Coronary artery (tissue), 2 donors: ENCODE results near the gene KCNAB2.

Source experiments
- DNase-seq: peaks from one replicate; pipeline ENCODE4 v3.0.0-alpha.2; 2017; ENCODE audit warnings: low spot score
- H3K27ac ChIP-seq, 2 donors: fragments of 200-600 bp; sonication (generic); one replicate each; pipeline ENCODE4 v1.5.1; 2016 to 2019
- H3K4me3 ChIP-seq: fragments of 200-600 bp; sonication (generic); 2 replicates; pipeline ENCODE4 v1.5.1; 2016; ENCODE audit warnings: mild to moderate bottlenecking, moderate library complexity
- TF ChIP-seq, protein P1 (sequence below): fragments of 200-600 bp; sonication (generic); IDR thresholded peaks from one replicate; pipeline ENCODE4 v1.5.1; 2019; ENCODE audit warnings: antibody characterized with exemption

Gene KCNAB2

DNA sequence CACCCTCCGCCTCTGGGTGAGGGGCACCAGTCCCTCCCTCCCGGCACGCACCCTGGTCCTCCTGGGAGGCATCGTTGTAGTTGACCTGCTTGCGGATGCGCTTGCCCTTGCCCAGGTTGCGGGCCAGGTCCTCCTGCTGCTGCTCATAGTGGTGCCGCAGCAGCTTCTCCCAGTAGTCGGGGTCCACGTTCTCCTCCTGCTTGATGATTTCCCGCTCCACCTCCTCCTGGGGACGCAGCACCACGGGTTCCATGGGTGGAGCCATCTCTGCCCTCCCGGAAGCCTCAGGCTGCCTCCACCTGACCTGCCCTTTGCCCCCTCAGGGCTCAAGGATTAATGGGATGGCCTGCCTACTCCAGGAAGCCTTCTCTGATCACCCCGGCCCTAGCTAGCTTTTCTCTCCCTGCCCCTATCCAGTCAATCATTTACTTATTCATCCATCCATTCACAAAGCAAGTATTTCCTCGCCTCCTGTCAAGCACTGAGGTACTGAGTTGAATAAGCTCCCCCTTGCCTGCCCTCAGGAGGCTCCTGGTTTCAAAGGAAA lies 80.9 kb downstream of the KCNAB2 start:
- no peak for DNase-seq
- H3K4me3 ChIP-seq: no peak overlapping the region
- TF ChIP-seq, protein P1, sequence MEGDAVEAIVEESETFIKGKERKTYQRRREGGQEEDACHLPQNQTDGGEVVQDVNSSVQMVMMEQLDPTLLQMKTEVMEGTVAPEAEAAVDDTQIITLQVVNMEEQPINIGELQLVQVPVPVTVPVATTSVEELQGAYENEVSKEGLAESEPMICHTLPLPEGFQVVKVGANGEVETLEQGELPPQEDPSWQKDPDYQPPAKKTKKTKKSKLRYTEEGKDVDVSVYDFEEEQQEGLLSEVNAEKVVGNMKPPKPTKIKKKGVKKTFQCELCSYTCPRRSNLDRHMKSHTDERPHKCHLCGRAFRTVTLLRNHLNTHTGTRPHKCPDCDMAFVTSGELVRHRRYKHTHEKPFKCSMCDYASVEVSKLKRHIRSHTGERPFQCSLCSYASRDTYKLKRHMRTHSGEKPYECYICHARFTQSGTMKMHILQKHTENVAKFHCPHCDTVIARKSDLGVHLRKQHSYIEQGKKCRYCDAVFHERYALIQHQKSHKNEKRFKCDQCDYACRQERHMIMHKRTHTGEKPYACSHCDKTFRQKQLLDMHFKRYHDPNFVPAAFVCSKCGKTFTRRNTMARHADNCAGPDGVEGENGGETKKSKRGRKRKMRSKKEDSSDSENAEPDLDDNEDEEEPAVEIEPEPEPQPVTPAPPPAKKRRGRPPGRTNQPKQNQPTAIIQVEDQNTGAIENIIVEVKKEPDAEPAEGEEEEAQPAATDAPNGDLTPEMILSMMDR: no peak
- H3K27ac ChIP-seq: no peak overlapping the region

DNA sequence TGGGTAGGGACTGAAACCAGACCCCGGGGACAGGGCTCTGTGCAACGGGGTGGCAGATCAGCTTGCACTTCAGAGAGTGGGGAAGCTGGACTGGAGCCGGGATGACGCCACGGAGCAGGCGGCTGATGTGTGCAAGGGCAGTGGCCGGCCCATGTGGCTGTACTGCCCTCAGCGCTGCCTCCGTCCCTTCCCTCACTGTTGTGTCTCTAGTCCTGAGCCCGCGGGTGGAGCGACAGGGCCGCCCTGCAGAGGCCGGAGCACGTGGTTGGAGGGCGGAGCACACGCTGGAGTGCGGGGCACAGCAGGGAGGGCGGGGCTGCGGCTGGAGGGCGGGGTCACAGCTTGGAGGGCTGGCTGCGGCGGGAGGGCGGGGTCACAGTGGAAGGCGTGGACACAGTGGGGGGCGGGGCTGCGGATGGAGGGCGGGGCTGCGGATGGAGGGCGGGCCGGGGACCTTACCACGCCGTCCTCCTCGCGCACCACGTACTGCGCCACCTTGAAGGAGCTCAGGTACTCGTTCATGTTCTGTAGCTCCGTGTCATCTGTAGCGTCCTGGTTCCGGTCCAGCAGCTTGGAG lies 82.0 kb downstream of the KCNAB2 start:
- H3K4me3 ChIP-seq: no peak overlapping the region
- H3K27ac ChIP-seq: no peak overlapping the region
- DNase-seq: no peak
- TF ChIP-seq, protein P1: no peak

DNA sequence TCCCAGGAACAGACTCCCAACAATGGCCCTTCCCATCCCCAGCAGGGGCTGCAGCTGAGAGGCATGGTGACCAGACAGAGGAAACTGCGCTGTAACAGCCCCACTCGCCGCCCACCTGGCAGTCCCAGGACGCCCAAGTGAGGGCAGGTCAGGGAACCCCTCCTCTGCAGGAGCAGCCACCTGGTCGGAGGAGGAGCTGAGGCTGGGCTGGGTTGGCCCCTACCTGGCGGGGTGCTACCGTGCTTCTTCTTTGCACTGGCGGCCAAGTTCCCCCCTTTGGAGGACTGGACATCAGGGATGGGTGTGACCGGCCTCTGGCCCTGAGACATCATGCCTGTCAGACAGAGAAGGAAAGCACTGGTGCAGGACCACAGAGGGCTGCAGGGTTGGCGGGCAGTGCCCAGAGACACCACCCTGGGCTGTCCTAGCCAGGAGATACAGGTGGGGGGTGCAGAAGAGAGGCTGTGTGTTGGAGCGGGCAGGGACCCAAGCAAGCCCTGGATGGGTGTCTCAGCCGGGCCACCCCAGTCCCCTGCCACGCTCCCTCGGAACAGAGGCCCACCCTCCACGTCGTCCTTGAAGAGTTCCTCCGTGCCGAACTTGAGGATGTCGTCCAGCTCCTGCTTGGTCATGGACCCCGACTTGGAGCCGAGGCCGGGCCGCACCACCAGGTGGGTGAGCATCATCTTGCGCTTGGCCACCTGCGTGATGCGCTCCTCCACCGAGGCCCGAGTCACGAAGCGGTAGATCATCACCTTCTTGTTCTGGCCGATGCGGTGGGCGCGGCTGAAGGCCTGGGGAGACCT lies 82.8 kb downstream of the KCNAB2 start:
- DNase-seq: no peak
- Histone ChIP-seq H3K4me3 (no peak overlapping the region), H3K27ac (no peak overlapping the region)
- TF ChIP-seq, protein P1: no peak

DNA sequence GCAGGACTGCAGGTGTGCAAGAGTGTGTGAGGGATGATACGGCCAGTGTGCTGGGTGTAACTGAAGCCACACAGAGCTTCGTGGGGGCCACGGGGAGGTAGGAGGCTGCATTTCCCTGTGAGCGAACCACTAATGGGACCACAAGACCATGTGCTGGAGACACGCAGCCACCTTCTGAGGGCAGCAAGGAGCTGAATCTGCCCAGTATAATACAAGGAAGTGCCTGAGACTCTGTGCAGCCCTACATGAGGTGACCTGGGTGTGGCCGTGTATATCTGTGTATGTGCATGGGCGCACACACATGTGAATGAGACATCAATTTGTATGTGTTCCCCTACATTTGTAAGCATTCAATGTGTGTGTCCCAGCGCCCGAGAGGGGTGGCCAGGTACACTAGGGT lies 83.6 kb downstream of the KCNAB2 start:
- TF ChIP-seq, protein P1: no peak
- Histone ChIP-seq H3K27ac (no peak overlapping the region), H3K4me3 (no peak overlapping the region)
- no peak for DNase-seq

DNA sequence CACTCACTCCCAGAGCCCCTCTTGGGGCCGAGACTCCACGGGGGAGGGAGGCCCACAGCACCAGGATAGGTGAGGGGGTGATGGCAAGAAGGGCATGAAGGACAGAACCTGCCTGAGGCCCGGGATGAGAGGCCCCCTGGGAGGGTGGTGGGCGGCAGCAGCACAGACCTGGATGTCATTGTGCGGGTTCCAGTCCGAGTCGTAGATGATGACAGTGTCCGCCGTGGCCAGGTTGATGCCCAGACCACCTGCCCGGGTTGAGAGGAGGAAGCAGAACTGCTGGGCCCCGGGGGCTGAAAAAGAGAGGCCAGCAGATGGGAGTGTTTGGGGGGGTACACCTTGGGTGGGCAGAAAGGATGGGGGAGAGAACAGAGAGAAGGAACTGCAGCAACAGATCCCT lies 84.3 kb downstream of the KCNAB2 start:
- Histone ChIP-seq H3K4me3 (no peak overlapping the region), H3K27ac (no peak overlapping the region)
- no peak for DNase-seq
- TF ChIP-seq, protein P1: no peak

DNA sequence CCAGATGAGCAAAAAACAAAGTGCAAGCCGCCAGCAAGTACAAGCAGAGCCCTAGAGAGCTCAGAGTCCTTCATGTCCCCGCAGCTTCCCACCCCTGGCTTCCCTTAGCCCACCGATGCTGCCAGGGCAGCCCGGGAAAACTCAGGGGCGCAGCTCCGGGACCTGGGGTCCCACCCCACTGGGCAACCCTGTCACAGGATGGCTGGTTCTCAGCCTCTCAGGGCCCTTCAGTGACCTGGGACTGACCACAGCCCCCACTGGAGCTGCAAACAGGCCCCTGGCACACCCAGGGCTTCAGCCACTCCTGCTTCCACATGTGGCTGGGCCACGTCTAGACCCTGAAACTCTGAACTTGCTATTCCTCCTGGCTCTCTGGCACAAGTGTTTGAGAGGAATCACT lies 84.9 kb downstream of the KCNAB2 start:
- Histone ChIP-seq H3K4me3 (no peak overlapping the region), H3K27ac (no peak overlapping the region)
- no peak for DNase-seq
- TF ChIP-seq, protein P1: no peak

DNA sequence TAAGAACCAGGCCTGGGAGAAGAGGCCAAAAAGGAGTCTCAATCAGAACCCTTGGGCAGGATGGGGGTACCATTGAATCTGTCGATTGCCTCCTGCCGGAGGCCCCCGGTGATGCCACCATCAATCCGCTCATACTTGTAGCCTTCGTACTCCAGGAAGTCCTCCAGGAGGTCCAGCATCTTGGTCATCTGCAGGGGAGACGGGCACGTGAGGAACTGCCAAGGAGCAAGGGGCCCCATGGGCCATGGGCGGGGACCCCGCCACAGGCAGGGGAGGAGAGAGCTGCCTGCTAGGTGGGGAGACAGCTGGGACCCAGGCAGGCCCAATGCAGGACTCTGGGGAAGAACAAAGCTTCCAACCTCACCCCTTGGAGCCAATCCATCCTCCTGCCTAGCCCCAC lies 85.9 kb downstream of the KCNAB2 start:
- TF ChIP-seq, protein P1: no peak
- Histone ChIP-seq H3K27ac (no peak overlapping the region), H3K4me3 (no peak overlapping the region)
- DNase-seq: no peak
